ENCODE measurements around the gene MBD5. TPM values are rescaled to one million over a fixed set of nuclear protein-coding genes. Genes with fewer than 3 reads are reported as not detected.

The MBD5 gene
- polyA plus RNA-seq, 4 donors = 40.9 to 57.6 (median 56.4) TPM

GRCh38 chr2:148106331-148106730 lies 85.4 kb downstream of the MBD5 start:
- DNase-seq (ENCODE audit: low read depth in 4 of 4, low spot score in 3 of 4) = no peak

- DNase-seq (ENCODE audit: low read depth in 4 of 4, low spot score in 3 of 4) = no peak
These were observed 87.5 kb downstream of the MBD5 start for GRCh38 chr2:148108385-148108784.

- no peak for DNase-seq (ENCODE audit: low read depth in 4 of 4, low spot score in 3 of 4)
These were observed 89.3 kb downstream of the MBD5 start for GRCh38 chr2:148110184-148110583.

GRCh38 chr2:148122788-148123187 lies 101.9 kb downstream of the MBD5 start:
- no peak for DNase-seq (ENCODE audit: low read depth in 4 of 4, low spot score in 3 of 4)

- DNase-seq (ENCODE audit: low read depth in 4 of 4, low spot score in 3 of 4) = no peak
These were observed 103.4 kb downstream of the MBD5 start for GRCh38 chr2:148124271-148124670.

- DNase-seq (ENCODE audit: low read depth in 4 of 4, low spot score in 3 of 4) = peak in 3 of 4 donors; percentile 45 to 63 (median 57)
These were observed 109.7 kb downstream of the MBD5 start for GRCh38 chr2:148130581-148130980.

- DNase-seq (ENCODE audit: low read depth in 4 of 4, low spot score in 3 of 4) = no peak
These were observed 111.5 kb downstream of the MBD5 start for GRCh38 chr2:148132412-148132811.

- DNase-seq (ENCODE audit: low read depth in 4 of 4, low spot score in 3 of 4) = no peak
These were observed 114.8 kb downstream of the MBD5 start for GRCh38 chr2:148135705-148136104.

GRCh38 chr2:148136441-148136840 lies 115.5 kb downstream of the MBD5 start:
- no peak for DNase-seq (ENCODE audit: low read depth in 4 of 4, low spot score in 3 of 4)

- DNase-seq (ENCODE audit: low read depth in 4 of 4, low spot score in 3 of 4) = no peak
These were observed 141.1 kb downstream of the MBD5 start for GRCh38 chr2:148161909-148162435.

GRCh38 chr2:148162871-148163270 lies 142.0 kb downstream of the MBD5 start:
- no peak for DNase-seq (ENCODE audit: low read depth in 4 of 4, low spot score in 3 of 4)

- DNase-seq (ENCODE audit: low read depth in 4 of 4, low spot score in 3 of 4) = no peak
These were observed 145.1 kb downstream of the MBD5 start for GRCh38 chr2:148165975-148166374.

GRCh38 chr2:148167241-148167766 lies 146.4 kb downstream of the MBD5 start:
- DNase-seq (ENCODE audit: low read depth in 4 of 4, low spot score in 3 of 4) = no peak

GRCh38 chr2:148167855-148168254 lies 147.0 kb downstream of the MBD5 start:
- DNase-seq (ENCODE audit: low read depth in 4 of 4, low spot score in 3 of 4) = no peak

GRCh38 chr2:148172131-148172753 lies 151.4 kb downstream of the MBD5 start:
- DNase-seq (ENCODE audit: low read depth in 4 of 4, low spot score in 3 of 4) = no peak

GRCh38 chr2:148173168-148173567 lies 152.3 kb downstream of the MBD5 start:
- no peak for DNase-seq (ENCODE audit: low read depth in 4 of 4, low spot score in 3 of 4)

- DNase-seq (ENCODE audit: low read depth in 4 of 4, low spot score in 3 of 4) = no peak
These were observed 156.7 kb downstream of the MBD5 start for GRCh38 chr2:148177559-148177958.

- DNase-seq (ENCODE audit: low read depth in 4 of 4, low spot score in 3 of 4) = no peak
These were observed 158.8 kb downstream of the MBD5 start for GRCh38 chr2:148179724-148180123.

- DNase-seq (ENCODE audit: low read depth in 4 of 4, low spot score in 3 of 4) = no peak
These were observed 164.1 kb downstream of the MBD5 start for GRCh38 chr2:148184976-148185375.

- no peak for DNase-seq (ENCODE audit: low read depth in 4 of 4, low spot score in 3 of 4)
These were observed 174.0 kb downstream of the MBD5 start for GRCh38 chr2:148194882-148195281.

GRCh38 chr2:148201075-148202004 lies 180.4 kb downstream of the MBD5 start:
- no peak for DNase-seq (ENCODE audit: low read depth in 4 of 4, low spot score in 3 of 4)
